GM21576 (cell line): Measurements from ENCODE around the gene LRG1.
"Not testable (repeated sequence)": the region's sequence is repeated elsewhere in the genome, so short reads cannot be mapped to it uniquely, and the experiment has no call there.

Source experiments
- ATAC-seq: cut with Tn5 transposase; IDR thresholded peaks from one replicate; pipeline ENCODE4 v1.9.1; 2021; ENCODE audit warnings: mild to moderate bottlenecking, moderate library complexity; ENCODE audit not compliant: unreplicated experiment

LRG1 gene

DNA sequence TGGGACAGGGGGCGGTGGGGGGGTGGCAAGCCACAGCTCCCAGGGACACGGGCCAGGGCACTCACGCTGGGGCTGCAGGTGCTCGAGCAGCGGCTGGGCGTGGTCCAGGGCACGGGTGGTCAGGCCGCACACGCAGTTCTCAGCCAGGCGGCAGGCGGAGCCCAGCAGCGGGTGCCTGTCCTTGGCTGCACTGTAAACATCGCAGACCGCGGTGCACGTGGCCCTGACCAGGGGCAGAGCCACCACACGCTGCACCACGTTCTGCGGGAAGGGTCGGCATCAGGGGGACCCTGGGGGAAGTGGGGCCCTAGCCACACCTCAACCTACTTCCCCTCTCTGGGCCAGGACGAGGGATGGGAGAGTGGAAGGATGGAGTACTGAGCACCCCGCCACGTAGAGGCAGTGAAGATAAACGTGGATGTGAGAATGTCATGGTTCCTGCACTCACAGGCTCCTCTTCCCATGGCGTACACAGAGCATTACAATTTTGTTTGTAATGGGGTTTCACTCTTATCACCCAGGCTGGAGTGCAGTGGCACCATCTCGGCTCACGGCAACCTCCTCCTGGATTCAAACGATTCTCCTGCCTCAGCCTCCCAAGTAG, 8.2 kb downstream of the LRG1 start:
- no peak for ATAC-seq

DNA sequence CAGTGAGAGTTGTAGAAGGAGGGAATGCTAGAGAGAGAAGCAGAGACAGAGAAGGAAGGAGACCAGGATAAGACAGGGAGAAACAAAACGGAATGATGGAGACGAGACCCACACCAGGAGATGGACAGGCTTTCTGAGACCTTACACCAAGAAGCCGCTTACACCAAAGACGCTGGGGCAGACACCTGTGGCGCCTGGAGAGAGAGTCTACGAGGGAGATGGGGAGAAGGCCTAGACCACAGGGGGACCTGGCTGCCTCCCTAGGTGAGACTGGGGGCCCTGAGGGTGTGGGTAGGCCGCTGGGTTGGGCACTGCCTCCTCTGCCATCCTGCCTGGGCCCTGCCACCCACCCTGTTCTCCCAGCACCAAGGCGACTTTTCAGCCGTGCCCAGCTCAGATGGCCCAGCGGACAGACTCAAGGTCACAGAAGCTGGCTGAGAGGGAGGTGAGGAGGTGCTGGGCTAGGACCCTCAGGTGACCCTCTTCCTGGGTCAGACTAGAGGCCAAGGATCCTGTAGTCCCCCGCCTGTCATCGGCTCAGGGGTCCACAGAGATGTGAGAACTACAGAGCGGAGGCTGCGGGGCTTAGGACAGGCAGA, 9.8 kb downstream of the LRG1 start:
- ATAC-seq = no peak

DNA sequence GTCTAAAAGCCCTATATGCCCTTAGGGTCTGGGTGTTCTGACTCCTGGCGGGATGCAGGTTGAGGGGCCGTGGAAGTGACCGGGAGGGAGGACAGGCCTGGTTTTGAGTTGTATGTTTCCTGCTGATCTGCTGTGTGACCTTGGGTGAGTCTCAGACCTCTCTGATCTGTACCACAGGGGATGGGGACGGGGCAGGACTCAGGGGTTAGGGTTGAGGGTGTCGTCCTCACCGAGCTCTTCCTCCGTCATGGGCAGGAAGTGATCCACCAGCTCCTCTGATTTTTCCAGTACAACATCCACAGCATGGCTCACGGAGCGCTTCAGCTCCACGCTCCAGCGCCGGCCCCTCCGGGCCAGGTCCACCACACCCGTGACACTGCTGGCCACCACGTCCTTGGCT, 11.0 kb downstream of the LRG1 start:
- no peak for ATAC-seq

DNA sequence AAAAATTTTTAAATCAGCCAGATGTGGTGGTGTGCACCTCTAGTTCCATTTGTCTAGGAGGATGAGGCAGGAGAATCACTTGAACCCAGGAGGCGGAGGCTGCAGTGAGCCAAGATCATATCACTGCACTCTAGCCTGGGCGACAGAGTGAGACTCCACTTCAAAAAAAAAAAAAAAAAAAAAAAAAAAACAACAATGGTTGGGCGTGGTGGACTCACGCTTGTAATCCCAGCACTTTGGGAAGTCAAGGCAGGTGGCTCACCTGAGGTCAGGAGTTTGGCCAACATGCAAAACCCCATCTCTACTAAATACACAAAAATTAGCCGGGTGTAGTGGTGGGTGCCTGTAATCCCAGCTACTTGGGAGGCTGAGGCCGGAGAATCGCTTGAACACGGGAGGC, 12.5 kb downstream of the LRG1 start:
- ATAC-seq = not testable (repeated sequence)

DNA sequence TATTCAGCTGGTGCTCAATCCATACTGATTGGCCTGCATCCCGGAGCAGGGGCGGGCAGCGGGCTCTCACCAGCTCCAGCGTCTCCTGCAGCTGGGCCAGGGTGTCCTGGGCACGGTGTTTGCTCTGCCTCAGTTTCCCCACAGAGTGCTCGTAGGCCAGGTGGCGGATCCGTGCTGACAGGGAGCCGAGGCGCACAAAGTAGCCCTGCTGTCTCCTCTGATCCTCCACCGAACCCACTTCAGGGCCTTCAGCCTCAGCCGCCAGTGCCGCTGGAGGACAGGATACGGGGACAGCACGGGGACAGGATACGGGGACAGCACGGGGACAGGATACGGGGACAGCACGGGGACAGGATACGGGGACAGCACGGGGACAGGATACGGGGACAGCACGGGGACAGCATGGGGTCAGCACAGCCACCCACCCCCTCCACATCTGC, 14.3 kb downstream of the LRG1 start:
- no peak for ATAC-seq

DNA sequence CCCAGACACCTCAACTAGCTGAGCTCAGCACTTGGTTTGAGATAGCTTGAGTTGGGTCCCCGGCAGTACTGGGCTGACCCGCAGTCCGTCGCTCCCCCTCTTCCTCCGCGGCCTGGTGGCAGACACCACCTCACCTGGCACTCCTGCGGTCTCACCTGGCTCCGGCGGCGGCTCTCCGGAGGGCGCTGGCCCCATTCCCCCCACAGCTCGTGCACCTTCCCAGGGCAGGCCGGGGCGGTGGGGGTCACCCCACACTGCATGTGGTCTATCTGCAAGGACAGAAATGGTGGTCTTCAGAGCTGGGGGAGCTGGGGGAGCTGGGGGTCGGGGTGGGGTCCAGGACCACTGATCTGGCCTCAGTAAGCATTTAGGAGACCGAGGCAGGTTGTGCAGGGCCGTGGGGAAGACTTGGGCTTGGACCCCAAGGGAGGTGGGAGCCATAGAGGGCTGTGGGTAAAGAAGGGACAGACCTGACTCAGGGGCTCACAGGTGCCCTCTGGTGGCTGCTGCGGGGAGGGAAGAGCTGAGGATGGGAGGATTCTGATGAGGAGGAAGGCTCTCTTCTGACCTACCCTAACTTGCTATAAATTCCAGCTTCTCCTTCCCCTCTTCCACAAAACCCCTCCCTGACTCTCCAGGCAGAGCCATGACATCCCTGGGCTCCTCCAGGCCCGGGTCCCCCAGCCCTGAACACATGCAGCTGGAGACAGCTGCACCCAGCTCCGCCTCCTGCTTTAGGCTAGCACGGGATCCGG, 14.9 kb downstream of the LRG1 start:
- ATAC-seq = no peak

DNA sequence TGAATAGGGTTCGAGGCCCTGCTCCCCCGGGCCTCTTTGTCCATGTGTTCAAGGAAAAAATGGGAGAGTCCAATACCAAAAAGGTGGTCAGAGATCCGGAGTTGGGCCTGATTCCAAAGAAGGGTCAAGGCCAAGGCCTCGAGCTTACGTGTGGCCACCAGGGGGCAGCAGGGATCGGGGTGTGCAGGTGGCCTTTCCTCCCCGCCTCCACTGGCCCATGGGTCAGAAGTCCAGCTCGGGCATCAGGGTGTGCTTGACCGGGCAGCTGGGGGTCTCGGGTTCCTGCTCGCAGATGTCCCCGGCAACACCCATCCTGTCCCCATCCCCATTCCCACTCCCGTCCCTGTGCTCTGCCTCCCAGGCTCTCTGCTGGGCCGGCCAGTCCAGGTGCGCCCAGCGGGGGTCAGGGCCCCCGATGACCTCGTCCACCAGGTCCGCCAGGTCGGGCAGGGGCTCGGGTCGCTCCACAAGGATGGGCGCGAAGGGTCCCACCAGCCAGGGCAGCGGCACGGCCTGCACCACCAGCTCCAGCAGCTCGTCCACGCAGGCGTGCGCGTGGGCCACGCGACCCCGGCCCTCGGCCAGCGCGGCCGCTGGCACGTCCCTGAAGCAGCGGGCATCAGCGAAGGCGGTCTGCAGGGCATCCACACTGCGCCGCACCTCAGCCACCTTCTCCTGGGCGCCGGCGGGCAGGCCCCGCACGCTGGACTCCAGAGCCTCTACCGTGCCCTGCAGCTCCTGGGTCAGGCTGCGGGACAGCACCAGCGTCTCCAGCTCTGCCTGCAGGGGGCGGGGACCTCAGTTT, 16.3 kb downstream of the LRG1 start:
- no peak for ATAC-seq

DNA sequence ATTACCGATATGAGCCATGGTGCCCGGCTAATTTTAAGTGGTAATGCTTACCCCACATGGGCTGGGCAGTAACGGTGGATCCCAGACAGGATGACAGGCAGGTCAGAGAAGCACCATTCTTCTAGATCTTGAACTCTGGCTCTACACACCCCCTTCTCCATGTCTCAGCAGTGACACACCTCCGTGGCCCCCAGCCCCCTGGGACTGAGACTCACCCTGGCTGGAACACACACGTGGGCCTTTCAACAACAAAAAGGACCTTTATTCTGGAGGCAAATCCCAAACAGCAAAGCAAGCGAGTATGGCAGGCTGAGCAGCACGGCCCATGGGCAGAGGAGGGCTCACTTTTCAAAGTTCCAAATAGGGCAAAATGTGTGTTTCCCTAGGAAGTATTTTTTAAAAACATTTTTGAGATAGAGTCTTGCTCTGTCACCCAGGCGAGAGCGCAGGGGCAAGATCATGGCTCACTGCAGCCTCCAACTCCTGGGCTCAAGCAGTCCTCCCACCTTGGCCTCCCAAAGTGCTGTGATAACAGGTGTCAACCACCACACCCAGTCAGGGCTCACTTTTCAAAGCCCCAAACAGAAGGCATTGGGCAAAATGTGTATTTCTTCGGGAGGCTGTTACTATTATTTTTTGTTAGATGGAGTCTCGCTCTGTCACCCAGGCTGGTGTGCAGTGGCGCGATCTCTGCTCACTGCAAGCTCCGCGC, 17.4 kb downstream of the LRG1 start:
- ATAC-seq = no peak

DNA sequence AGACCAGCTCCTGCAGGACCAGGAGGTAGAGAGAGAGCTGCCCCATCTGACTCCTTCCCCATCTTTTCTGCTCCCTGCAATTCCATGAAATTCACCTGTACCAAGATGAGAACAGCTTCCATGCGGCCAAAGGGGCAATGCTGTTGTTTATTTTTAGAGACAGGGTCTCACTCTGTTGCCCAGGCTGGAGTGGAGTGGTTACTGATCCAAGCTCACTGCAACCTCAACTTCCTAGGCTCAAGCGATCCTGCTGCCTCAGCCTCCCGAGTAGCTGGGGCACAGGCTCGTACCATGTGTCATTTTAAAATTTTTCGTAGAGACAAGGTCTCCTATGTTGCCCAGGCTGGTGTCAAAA, 18.0 kb downstream of the LRG1 start:
- ATAC-seq = no peak

DNA sequence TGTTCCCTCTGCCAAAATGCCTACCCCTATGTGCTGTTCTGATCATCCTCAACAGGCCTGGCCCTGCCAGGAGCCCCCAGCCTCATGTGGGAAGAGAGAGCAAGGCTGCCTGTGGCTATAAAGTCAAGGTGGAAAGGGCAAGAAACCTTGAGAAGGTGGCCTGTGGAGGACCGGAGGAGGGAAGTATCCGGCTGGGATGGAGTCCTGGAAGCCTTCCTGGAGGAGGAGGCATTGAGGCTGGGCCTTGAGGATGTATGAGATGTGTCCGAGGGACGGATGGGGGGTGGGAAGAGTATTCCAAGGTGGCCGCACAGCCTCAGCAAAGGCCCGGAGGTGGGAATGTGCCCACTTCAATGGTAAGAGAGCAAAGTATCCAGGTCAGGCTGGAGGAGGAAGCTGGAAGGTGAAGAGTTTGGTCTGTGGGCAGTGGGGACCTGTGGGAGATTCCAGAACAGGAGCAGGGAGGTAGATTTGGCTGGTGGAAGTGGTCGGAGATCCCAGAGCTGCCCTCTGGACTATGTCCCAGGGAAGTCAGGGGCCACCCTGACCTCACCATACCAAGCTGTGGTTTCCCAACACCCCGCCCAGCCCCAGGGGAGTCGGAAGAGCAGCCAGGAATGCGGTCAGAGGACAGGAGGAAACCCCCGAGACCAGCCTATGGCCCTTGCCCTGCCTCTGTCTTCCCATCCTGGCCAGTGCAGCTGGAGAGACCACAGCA, 18.5 kb downstream of the LRG1 start:
- no peak for ATAC-seq

DNA sequence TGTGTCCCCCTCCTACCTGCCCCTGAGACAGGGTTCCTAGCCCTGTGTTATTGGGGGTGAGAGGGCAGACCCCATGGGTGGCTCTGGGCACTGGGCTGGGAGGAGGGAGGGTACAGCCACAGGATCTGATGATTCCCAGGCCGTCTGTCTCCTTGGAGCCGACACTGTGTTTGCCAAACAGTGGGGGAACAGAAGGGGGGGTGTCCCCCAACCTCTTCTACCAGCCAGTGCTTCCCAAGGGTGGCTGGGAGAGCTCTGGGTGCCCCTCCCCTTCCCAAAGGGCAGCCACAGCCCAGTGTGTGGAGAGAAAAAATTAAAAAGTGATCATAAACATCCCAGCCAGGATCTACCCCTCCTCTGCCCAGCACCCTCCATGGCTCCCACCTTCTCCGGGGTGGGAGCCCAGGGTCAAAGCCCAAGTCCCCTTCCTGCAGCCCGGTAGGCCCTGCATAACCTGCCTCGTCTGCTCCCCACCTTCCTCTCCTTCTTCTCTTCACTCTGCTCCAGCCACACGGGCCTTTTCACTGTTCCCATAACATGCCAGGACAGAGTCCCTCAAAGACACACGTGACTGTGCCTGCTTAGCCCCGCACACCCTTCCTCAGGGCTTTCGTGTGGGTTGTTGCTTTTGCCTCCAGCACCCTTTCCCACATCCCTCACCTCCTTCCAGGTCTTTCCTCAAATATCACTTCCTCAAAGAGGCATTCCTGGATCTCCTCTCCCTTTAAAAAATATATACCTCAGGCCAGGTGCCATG, 20.1 kb downstream of the LRG1 start:
- no peak for ATAC-seq

DNA sequence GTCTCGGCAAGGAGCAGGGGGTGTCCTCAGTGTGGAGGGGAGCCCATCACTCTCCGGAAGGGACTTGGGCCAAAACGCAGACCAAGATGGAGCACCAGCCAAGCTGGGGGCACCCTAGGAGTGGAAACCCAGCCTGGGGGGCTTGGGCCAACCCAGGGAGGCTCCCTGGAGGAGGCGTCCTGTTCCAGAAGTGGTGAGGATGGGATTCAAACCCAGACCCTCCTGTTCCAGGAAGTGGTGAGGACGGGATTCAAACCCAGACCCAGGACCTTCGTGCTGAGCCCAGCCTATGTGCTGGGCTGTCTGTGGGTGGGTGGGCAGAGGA, 20.7 kb downstream of the LRG1 start:
- ATAC-seq = no peak

DNA sequence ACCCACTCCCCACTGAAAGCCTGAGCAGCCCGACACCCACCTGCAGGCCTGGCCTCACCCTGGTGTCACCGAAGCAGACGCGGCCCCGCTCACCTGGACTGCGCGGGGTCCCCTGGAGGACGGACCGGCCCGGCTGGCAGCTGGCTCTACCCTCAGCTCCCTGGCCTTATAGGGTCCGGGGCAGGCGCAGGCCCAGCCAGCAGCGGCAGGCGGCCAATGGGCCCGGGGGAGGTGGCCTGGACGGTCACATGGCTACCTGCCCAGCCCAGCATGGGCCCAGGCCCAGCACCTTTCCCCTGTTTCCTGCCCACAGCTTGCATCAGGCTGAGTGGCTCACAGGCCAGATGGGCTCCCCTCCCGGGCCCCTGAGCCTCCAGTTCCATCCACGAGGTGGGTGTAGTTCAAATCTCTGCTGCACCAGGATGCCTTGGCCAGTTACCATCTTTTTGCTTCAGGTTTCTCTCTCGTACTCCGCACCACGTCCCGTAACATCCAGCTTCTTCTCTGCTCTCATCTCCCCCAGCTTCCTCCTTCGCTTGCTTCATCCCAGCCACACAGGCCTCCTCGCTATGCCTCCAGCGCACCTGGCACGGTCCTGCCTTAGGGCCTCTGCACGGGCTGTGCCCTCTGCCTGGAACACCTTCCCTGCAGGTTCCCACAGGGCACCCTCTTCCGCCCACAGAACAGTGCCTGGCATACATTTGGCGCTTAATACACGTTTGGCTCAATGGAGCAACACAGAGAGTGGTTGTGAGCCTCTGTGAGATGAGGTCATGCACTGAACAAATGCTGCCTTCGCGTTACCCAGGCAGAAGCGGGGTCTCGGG, 21.3 kb downstream of the LRG1 start, which contains the start of gene PLIN4:
TSS of gene PLIN4 (minus strand) at position 142 of the 827 bp plus-strand sequence. CDS start 214 bp downstream, outside the sequence.
- no peak for ATAC-seq

DNA sequence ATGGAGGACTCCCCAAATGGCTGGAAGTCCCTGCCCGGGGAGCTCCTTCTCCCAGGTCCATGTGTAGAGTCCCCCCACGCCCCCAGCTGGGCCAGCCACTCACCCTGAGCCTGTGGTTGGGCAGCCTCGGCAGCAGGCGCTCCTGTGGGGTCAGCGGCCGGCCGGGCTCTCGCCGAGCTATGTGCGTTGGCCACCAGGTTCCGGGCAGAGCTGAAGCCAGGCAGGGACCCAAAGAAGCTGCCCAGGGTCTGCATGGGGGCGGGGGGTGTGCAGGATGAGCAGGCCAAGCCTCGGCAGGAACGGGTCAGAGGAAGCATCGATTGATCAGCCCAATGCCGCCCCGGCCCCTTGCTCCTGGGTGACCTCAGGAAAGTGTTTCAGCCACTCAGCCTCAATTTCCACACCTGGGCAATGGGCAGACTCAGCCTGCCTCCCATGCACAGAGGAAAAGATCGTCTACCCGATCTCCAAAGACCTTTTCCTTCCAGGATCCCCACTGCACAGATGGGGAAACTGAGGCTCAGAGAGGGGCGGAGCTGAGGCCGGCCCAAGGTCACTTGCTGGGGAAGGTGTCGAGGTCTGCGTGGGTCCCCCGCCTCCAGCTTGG, 22.3 kb downstream of the LRG1 start:
- ATAC-seq = no peak

DNA sequence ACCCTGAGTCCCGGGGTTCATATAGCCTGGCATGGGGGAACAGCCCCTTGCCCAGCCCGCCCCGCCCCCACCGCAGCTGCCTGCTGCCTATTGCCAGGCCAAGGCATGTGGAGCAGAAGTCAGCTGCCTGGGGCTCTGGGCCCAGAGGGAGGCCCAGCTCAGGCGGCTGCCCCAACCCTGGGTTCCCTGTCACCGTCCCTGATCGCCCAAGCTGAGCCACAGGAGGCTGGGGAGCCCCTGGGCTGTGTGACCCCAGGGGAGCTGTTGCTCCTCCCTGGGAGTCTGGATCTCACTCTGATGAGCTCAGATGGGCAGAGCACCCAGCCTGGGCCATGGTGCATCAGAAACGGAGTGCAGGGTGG, 22.9 kb downstream of the LRG1 start:
- ATAC-seq = no peak

DNA sequence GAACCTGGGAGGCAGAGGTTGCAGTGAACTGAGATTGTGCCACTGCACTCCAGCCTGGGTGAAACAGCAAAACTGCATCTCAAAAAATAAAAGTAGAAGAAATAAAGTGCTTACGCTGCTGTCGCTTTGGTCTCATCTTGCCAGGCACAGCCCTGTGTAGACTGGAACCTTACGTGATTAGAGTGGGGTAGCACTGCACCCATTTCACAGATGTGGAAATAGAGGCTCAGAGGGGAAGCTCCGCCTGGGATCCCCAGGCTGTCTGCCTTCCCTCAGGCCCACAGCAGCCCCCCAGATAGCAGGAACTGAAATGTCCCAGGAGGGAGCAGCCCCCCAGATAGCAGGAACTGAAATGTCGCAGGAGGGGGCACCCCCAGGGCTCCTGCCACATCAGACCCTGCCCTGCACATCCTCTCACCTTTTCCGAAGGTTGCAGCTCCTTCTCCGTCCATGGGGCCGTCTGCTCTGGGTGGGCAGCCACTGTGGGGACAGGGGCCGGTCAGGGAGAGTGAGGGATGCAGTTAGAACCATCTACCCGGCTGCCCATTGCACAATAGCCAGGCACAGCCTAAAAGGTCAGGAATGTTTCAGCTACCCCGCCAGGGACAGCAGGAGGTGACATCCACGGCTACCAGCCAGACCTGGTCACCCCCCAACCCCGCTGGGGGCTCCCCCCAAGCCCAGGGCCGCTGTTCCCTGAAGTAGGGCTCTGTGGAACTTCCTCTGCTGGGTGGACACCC, 23.5 kb downstream of the LRG1 start:
- no peak for ATAC-seq

DNA sequence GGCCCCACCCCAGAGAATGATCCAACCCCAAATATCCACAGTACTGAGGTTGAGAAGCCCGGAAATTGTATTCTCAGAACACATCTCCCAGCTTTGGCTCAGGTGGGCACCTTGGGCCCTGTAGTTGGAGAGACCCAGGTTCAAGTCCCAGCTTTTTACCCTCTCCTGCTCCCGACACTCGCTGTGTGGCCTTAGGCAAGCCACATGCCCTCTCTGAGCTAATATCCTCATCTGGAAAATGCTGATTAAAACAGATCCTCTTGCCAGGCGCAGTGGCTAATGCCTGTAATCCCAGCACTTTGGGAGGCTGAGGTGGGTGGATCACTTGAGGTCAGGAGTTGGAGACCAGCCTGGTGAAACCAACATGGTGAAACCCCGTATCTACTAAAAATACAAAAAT, 24.1 kb downstream of the LRG1 start:
- ATAC-seq = no peak

DNA sequence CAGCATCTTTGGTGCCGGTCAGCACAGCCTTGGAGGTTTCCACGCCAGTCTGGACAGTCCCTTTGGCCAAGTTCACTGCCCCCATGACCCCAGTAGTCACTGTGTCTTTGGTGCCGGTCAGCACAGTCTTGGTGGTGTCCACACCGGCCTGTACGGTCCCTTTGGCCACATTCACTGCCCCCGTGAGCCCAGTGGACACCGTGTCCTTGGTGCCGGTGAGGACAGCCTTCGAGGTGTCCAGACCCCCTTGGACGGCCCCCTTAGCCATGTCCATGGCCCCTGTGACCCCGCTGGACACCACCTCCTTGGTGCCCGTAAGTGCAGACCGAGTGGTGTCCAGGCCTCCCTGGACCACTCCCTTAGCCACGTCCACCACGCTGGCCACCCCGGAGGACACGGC, 26.6 kb downstream of the LRG1 start:
- no peak for ATAC-seq
